CD14-positive monocyte (primary cell): ENCODE data around the gene MRPL30. TPM values are rescaled to one million over a fixed set of nuclear protein-coding genes. Genes with fewer than 3 reads are reported as not detected.
"Not testable (repeated sequence)": the region's sequence is repeated elsewhere in the genome, so short reads cannot be mapped to it uniquely, and the experiment has no call there.

Source experiments
- DNase-seq, 3 donors: peaks; one replicate each; pipeline ENCODE4 v3.0.0-alpha.2; 2011 to 2022
- H2AFZ ChIP-seq: 2 replicates; pipeline ENCODE4 v1.6.0; 2012; ENCODE audit warnings: mild to moderate bottlenecking, low read depth, low read length, inconsistent platforms; ENCODE audit not compliant: insufficient read depth, poor library complexity, severe bottlenecking
- H3K27ac ChIP-seq, 2 donors: 1 replicate in 1 of 2; 2 replicates in 1 of 2; pipeline ENCODE4 v1.5.1; 2012 to 2013; ENCODE audit warnings: low read length in 2 of 2, control low read depth in 1 of 2, inconsistent platforms in 1 of 2, low read depth in 1 of 2, mild to moderate bottlenecking in 1 of 2
- H3K27me3 ChIP-seq, 2 donors: one replicate each; pipeline versions ENCODE4 v1.6.0 to v1.6.1; 2011 to 2013; ENCODE audit warnings: low read length in 2 of 2; ENCODE audit not compliant: control insufficient read depth in 2 of 2, insufficient read depth in 2 of 2
- H3K36me3 ChIP-seq, 2 donors: replicated peaks in 1 of 2; 1 replicate in 1 of 2; 2 replicates in 1 of 2; pipeline versions ENCODE4 v1.5.1 to v1.6.1; 2012 to 2013; ENCODE audit warnings: low read length in 2 of 2, control low read depth in 1 of 2, inconsistent platforms in 1 of 2, mild to moderate bottlenecking in 1 of 2; ENCODE audit not compliant: insufficient read depth in 2 of 2, control insufficient read depth in 1 of 2
- H3K4me1 ChIP-seq, 2 donors: 1 replicate in 1 of 2; 2 replicates in 1 of 2; pipeline versions ENCODE4 v1.5.1 to v1.6.1; 2012 to 2013; ENCODE audit warnings: low read length in 2 of 2, control low read depth in 1 of 2, inconsistent platforms in 1 of 2, mild to moderate bottlenecking in 1 of 2, moderate library complexity in 1 of 2; ENCODE audit not compliant: insufficient read depth in 2 of 2, control insufficient read depth in 1 of 2
- H3K4me2 ChIP-seq: replicated peaks from 2 replicates; pipeline ENCODE3; 2012; ENCODE audit warnings: low read length, moderate library complexity, mild to moderate bottlenecking; ENCODE audit not compliant: poor library complexity, severe bottlenecking; ENCODE audit errors: extremely low read depth
- H3K4me3 ChIP-seq, 3 experiments: fragments of 200-600 bp in 1 of 3; sonication (generic) in 1 of 3; replicated peaks in 1 of 3; 1 replicate in 2 of 3; 2 replicates in 1 of 3; pipeline ENCODE4 v1.5.1; 2011 to 2013; ENCODE audit warnings: low read length in 3 of 3, mild to moderate bottlenecking in 3 of 3, control low read depth in 2 of 3, low read depth in 2 of 3, inconsistent platforms in 1 of 3, moderate library complexity in 1 of 3
- H3K79me2 ChIP-seq: 2 replicates; pipeline ENCODE4 v1.6.0; 2012; ENCODE audit warnings: mild to moderate bottlenecking, control low read depth, inconsistent platforms, low read length, moderate library complexity; ENCODE audit not compliant: insufficient read depth
- H3K9ac ChIP-seq: 2 replicates; pipeline ENCODE4 v1.6.0; 2017; ENCODE audit warnings: low read length, mild to moderate bottlenecking; ENCODE audit not compliant: insufficient read depth, poor library complexity, severe bottlenecking
- H3K9me3 ChIP-seq, 2 donors: replicated peaks in 1 of 2; 1 replicate in 1 of 2; 2 replicates in 1 of 2; pipeline versions ENCODE4 v1.5.1 to v1.6.1; 2012 to 2013; ENCODE audit warnings: low read length in 2 of 2, control low read depth in 1 of 2; ENCODE audit not compliant: control insufficient read depth in 1 of 2, insufficient read depth in 1 of 2
- H4K20me1 ChIP-seq: 2 replicates; pipeline ENCODE4 v1.6.0; 2012; ENCODE audit warnings: mild to moderate bottlenecking, low read length, control low read depth, moderate library complexity; ENCODE audit not compliant: insufficient read depth
- H3K27ac Mint-ChIP-seq, 7 donors: one replicate each; pipeline ENCODE4 v1.8.0; 2020; ENCODE audit warnings: mild to moderate bottlenecking in 7 of 7, mixed read lengths in 7 of 7, moderate library complexity in 6 of 7, inconsistent platforms in 2 of 7
- H3K27me3 Mint-ChIP-seq, 3 donors: one replicate each; pipeline ENCODE4 v1.8.0; 2021 to 2022; ENCODE audit warnings: low read depth in 3 of 3, mild to moderate bottlenecking in 3 of 3, mixed read lengths in 3 of 3, moderate library complexity in 3 of 3, inconsistent platforms in 1 of 3
- H3K36me3 Mint-ChIP-seq, 2 donors: one replicate each; pipeline ENCODE4 v1.8.0; 2020; ENCODE audit warnings: mixed read lengths in 2 of 2, inconsistent platforms in 1 of 2, mild to moderate bottlenecking in 1 of 2
- H3K4me1 Mint-ChIP-seq: one replicate; pipeline ENCODE4 v1.8.0; 2020; ENCODE audit warnings: mild to moderate bottlenecking, mixed read lengths
- H3K4me3 Mint-ChIP-seq, 2 donors: one replicate each; pipeline ENCODE4 v1.8.0; 2020; ENCODE audit warnings: mild to moderate bottlenecking in 2 of 2, mixed read lengths in 2 of 2, moderate library complexity in 1 of 2
- H3K9me3 Mint-ChIP-seq, 7 donors: one replicate each; pipeline ENCODE4 v1.8.0; 2020 to 2022; ENCODE audit warnings: mixed read lengths in 7 of 7, mild to moderate bottlenecking in 6 of 7, moderate library complexity in 6 of 7, inconsistent platforms in 2 of 7
- WGBS: methylation state at CpG from one replicate; pipeline ENCODE4 v1.1.5; 2013; ENCODE audit warnings: missing lambda C conversion rate; ENCODE audit not compliant: insufficient coverage; 5-methylcytosine and 5-hydroxymethylcytosine counted together
- intact Hi-C, 2 donors: fragments of 100-400 bp; cut with micrococcal nuclease; formaldehyde crosslinking; loops; one replicate each; pipeline versions ENCODE4 v1.15.0 to v1.15.1; 2023
- polyA plus RNA-seq, 3 donors: library from polyadenylated mRNA; depleted of rRNA in 1 of 3; unstranded in 2 of 3; stranded (reverse) in 1 of 3; fragments of 300-500 nt in 2 of 3; fragments of >200 nt in 1 of 3; fragmentation: Illumina TruSeq in 2 of 3; gene quantifications; 1 replicate in 2 of 3; 2 replicates in 1 of 3; pipeline ENCODE4 v1.2.3, GENCODE V29; 2012 to 2021
- TF ChIP-seq, protein P1 (sequence below): fragments of 200-600 bp; IDR thresholded peaks from one replicate; pipeline ENCODE4 v1.8.0; 2022; ENCODE audit warnings: antibody characterized with exemption, mild to moderate bottlenecking

MRPL30 gene
- polyA plus RNA-seq, 3 donors = 6.3 to 14.2 (median 9.7) TPM

GRCh38 chr2:99188357-99188756, 7.4 kb downstream of the MRPL30 start:
- no CpG with 5 or more reads among the region's 3 CpGs for WGBS
- DNase-seq = no peak
- Histone ChIP-seq H3K4me1 (no peaks in the 10 kb centered on the region), H3K9me3 (no peaks in the 10 kb centered on the region), H3K79me2 (peaks cover 32% of the 10 kb centered on the region), H3K27ac (no peak overlapping the region), H2AFZ (no peak overlapping the region), H3K27me3 (no peaks in the 10 kb centered on the region), H3K4me3 (no peak overlapping the region), H4K20me1 (peaks cover 18% of the 10 kb centered on the region), H3K9ac (no peak overlapping the region), H3K4me2 (no peak overlapping the region), H3K36me3 (peaks cover 31 to 58% of the 10 kb centered on the region in 2 donors)
- intact Hi-C loops = loop anchor here in 1 of 2 donors (10.0 kb wide), 1 partner anchor 306 kb away; the partner anchor contains the start of gene REV1
- Mint-ChIP-seq H3K9me3 (peaks cover 0 to 3% (median 0%) of the 10 kb centered on the region in 7 donors), H3K4me3 (no peak overlapping the region), H3K27ac (no peak overlapping the region), H3K4me1 (peaks cover 7% of the 10 kb centered on the region), H3K27me3 (peaks cover 0 to 3% (median 0%) of the 10 kb centered on the region in 3 donors), H3K36me3 (peaks cover 57 to 68% of the 10 kb centered on the region in 2 donors)
- TF ChIP-seq, protein P1, sequence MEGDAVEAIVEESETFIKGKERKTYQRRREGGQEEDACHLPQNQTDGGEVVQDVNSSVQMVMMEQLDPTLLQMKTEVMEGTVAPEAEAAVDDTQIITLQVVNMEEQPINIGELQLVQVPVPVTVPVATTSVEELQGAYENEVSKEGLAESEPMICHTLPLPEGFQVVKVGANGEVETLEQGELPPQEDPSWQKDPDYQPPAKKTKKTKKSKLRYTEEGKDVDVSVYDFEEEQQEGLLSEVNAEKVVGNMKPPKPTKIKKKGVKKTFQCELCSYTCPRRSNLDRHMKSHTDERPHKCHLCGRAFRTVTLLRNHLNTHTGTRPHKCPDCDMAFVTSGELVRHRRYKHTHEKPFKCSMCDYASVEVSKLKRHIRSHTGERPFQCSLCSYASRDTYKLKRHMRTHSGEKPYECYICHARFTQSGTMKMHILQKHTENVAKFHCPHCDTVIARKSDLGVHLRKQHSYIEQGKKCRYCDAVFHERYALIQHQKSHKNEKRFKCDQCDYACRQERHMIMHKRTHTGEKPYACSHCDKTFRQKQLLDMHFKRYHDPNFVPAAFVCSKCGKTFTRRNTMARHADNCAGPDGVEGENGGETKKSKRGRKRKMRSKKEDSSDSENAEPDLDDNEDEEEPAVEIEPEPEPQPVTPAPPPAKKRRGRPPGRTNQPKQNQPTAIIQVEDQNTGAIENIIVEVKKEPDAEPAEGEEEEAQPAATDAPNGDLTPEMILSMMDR = no peak

DNA sequence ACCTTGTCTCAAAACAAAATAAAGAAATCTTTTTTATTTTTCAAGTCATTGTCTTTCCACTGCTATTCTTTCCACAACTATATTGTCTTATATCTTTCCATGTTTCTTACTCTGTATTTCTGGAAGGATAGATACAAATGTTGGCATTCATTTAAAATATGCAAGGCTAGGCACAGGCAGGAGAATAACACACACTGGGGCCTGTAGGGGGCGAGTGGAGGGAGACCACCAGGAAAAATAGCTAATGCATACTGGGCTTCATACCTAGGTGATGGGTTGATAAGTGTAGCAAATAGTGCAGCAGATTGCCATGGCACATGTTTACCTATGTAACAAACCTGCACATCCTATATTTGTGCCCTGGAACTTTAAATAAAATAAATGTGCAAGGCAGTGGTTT, 9.6 kb downstream of the MRPL30 start:
- 100% methylated on average over 1 of the region's 1 CpG for WGBS
- no peak overlapping the region for H3K4me3 Mint-ChIP-seq
- Histone ChIP-seq H2AFZ (no peak overlapping the region), H3K36me3 (peaks cover 43 to 76% of the 10 kb centered on the region in 2 donors), H3K27me3 (no peaks in the 10 kb centered on the region), H3K9me3 (no peaks in the 10 kb centered on the region), H3K79me2 (peaks cover 12% of the 10 kb centered on the region), H3K4me1 (no peaks in the 10 kb centered on the region), H3K9ac (no peak overlapping the region), H4K20me1 (peaks cover 6% of the 10 kb centered on the region), H3K4me2 (no peak overlapping the region), H3K4me3 (no peak overlapping the region), H3K27ac (no peak overlapping the region)
- TF ChIP-seq, protein P1 = no peak
- H3K36me3 Mint-ChIP-seq = peaks cover 65 to 78% of the 10 kb centered on the region in 2 donors
- H3K27ac Mint-ChIP-seq = no peak overlapping the region
- H3K9me3 Mint-ChIP-seq = peaks cover 0 to 3% (median 0%) of the 10 kb centered on the region in 7 donors
- no peak for DNase-seq
- peaks cover 0 to 3% (median 0%) of the 10 kb centered on the region in 3 donors for H3K27me3 Mint-ChIP-seq
- H3K4me1 Mint-ChIP-seq = peaks cover 1% of the 10 kb centered on the region
- intact Hi-C loops = no loop called here

DNA sequence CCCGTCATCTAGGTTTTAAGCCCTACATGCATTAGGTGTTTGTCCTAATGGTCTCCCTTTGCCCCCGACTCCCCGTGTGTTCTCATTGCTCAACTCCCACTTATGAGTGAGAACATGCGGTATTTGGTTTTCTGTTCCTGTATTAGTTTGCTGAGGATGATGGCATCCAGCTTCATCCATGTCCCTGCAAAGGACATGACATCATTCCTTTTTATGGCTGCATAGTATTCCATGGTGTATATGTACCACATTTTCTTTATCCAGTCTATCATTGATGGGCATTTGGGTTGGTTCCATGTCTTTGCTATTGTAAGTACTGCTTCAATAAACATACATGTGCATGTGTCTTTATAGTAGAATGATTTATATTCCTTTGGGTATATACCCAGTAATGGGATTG, 11.4 kb downstream of the MRPL30 start:
- H3K9me3 ChIP-seq, H3K4me3 Mint-ChIP-seq, H3K4me3 ChIP-seq, H3K27ac Mint-ChIP-seq, H3K27me3 ChIP-seq, H3K79me2 ChIP-seq, H3K4me2 ChIP-seq, H2AFZ ChIP-seq, H3K27ac ChIP-seq, H3K4me1 ChIP-seq, H4K20me1 ChIP-seq, DNase-seq, intact Hi-C loops, H3K9ac ChIP-seq, H3K4me1 Mint-ChIP-seq, H3K27me3 Mint-ChIP-seq, H3K9me3 Mint-ChIP-seq: not testable (repeated sequence)
- H3K36me3 Mint-ChIP-seq = peaks cover 71 to 83% of the 10 kb centered on the region in 2 donors
- 100% methylated on average over 2 of the region's 4 CpGs for WGBS
- H3K36me3 ChIP-seq = peaks cover 53 to 87% of the 10 kb centered on the region in 2 donors
